Middle frontal gyrus (tissue), 1 donor: ENCODE measurements around the gene MAPRE3.

Experiments used
- DNase-seq: peaks from one replicate; pipeline ENCODE4 v3.0.0-alpha.2; 2015; ENCODE audit warnings: low spot score; ENCODE audit errors: extremely low spot score

MAPRE3 gene

GRCh38 chr2:26982102-26982742 lies 11.8 kb downstream of the MAPRE3 start:
- no peak for DNase-seq

GRCh38 chr2:26983746-26984145 lies 13.3 kb downstream of the MAPRE3 start:
- DNase-seq = no peak

- DNase-seq = no peak
Measured at GRCh38 chr2:26985807-26986206, 15.4 kb downstream of the MAPRE3 start.

GRCh38 chr2:26986576-26986975 lies 16.1 kb downstream of the MAPRE3 start:
- no peak for DNase-seq

- DNase-seq = no peak
Measured at GRCh38 chr2:26988058-26988860, 17.8 kb downstream of the MAPRE3 start.

GRCh38 chr2:26989156-26989555 lies 18.7 kb downstream of the MAPRE3 start:
- DNase-seq = no peak

GRCh38 chr2:26991717-26992116 lies 21.3 kb downstream of the MAPRE3 start:
- no peak for DNase-seq

GRCh38 chr2:26993768-26994167 lies 23.3 kb downstream of the MAPRE3 start:
- no peak for DNase-seq

GRCh38 chr2:26994983-26995382 lies 24.5 kb downstream of the MAPRE3 start:
- DNase-seq = no peak

GRCh38 chr2:26997394-26997793 lies 27.0 kb downstream of the MAPRE3 start:
- DNase-seq = no peak

GRCh38 chr2:26998323-26998722 lies 27.9 kb downstream of the MAPRE3 start:
- DNase-seq = no peak

GRCh38 chr2:27000228-27000627 lies 29.8 kb downstream of the MAPRE3 start:
- DNase-seq = no peak

- DNase-seq = no peak
Measured at GRCh38 chr2:27000995-27001394, 30.6 kb downstream of the MAPRE3 start.

GRCh38 chr2:27001950-27002349 lies 31.5 kb downstream of the MAPRE3 start:
- no peak for DNase-seq

GRCh38 chr2:27003007-27003406 lies 32.6 kb downstream of the MAPRE3 start:
- no peak for DNase-seq

- no peak for DNase-seq
Measured at GRCh38 chr2:27003857-27004256, 33.4 kb downstream of the MAPRE3 start.

- no peak for DNase-seq
Measured at GRCh38 chr2:27006602-27007415, 36.4 kb downstream of the MAPRE3 start.

GRCh38 chr2:27007416-27008374 lies 37.3 kb downstream of the MAPRE3 start:
- DNase-seq = no peak

GRCh38 chr2:27008678-27009077 lies 38.2 kb downstream of the MAPRE3 start:
- no peak for DNase-seq

- DNase-seq = no peak
Measured at GRCh38 chr2:27009083-27009482, 38.6 kb downstream of the MAPRE3 start.

- no peak for DNase-seq
Measured at GRCh38 chr2:27009716-27010115, 39.3 kb downstream of the MAPRE3 start.
